Middle frontal gyrus (tissue), 1 donor: ENCODE measurements around the gene CLCF1.
"Not testable (repeated sequence)": the region's sequence is repeated elsewhere in the genome, so short reads cannot be mapped to it uniquely, and the experiment has no call there.

ENCODE experiments used
- DNase-seq: peaks from one replicate; pipeline ENCODE4 v3.0.0-alpha.2; 2015; ENCODE audit warnings: low spot score; ENCODE audit errors: extremely low spot score

Gene CLCF1

GRCh38 chr11:67408437-67409200 is 35.2 kb upstream of the CLCF1 start:
- DNase-seq, result no peak

GRCh38 chr11:67407688-67408163 is 34.3 kb upstream of the CLCF1 start:
- DNase-seq, result no peak

- DNase-seq, result peak; percentile 48
These were observed 33.7 kb upstream of the CLCF1 start for GRCh38 chr11:67406969-67407687.

- DNase-seq, result no peak
These were observed 33.1 kb upstream of the CLCF1 start for GRCh38 chr11:67406420-67406968.

- DNase-seq, result no peak
These were observed 32.4 kb upstream of the CLCF1 start for GRCh38 chr11:67405688-67406339.

GRCh38 chr11:67405196-67405567 is 31.8 kb upstream of the CLCF1 start:
- no peak for DNase-seq

- no peak for DNase-seq
These were observed 31.3 kb upstream of the CLCF1 start for GRCh38 chr11:67404515-67405195.

GRCh38 chr11:67403085-67403484 is 29.7 kb upstream of the CLCF1 start:
- DNase-seq, result not testable (repeated sequence)

- not testable (repeated sequence) for DNase-seq
These were observed 28.9 kb upstream of the CLCF1 start for GRCh38 chr11:67402192-67402839.

- DNase-seq, result peak; percentile 72
These were observed 28.2 kb upstream of the CLCF1 start, which contains the start of gene PPP1CA for GRCh38 chr11:67401495-67402191. Gene PPP1CA, minus strand, starts transcription at chr11:67401858. Its CDS starts 76 bp downstream, at chr11:67401782.

GRCh38 chr11:67400942-67401494 is 27.6 kb upstream of the CLCF1 start:
- no peak for DNase-seq

GRCh38 chr11:67400251-67400941 is 27.0 kb upstream of the CLCF1 start:
- no peak for DNase-seq

- DNase-seq, result no peak
These were observed 25.5 kb upstream of the CLCF1 start for GRCh38 chr11:67398661-67399563.

- no peak for DNase-seq
These were observed 24.7 kb upstream of the CLCF1 start for GRCh38 chr11:67397986-67398660.

GRCh38 chr11:67397536-67397935 is 24.1 kb upstream of the CLCF1 start:
- no peak for DNase-seq

GRCh38 chr11:67396587-67397389 is 23.4 kb upstream of the CLCF1 start:
- no peak for DNase-seq

- no peak for DNase-seq
These were observed 22.8 kb upstream of the CLCF1 start for GRCh38 chr11:67396259-67396581.
